Astrocyte of the spinal cord (primary cell): Measurements from ENCODE around the gene GAB2.

Source experiments
- DNase-seq: peaks from one replicate; pipeline ENCODE4 v3.0.0; 2011; ENCODE audit warnings: low read depth, low spot score
- H3K4me3 ChIP-seq: 2 replicates; pipeline ENCODE4 v1.5.1; 2011; ENCODE audit warnings: low read depth, mild to moderate bottlenecking, low read length, moderate library complexity
- in situ Hi-C: cut with HindIII; loops from 2 replicates; pipeline ENCODE4 v1.10.0; 2017; ENCODE audit warnings: low sequenced_read_pairs
- TF ChIP-seq, protein P1 (sequence below): IDR thresholded peaks from 2 replicates; pipeline ENCODE4 v1.5.1; 2012; ENCODE audit warnings: low read depth, mild to moderate bottlenecking, low read length, inconsistent platforms

GAB2 gene

DNA sequence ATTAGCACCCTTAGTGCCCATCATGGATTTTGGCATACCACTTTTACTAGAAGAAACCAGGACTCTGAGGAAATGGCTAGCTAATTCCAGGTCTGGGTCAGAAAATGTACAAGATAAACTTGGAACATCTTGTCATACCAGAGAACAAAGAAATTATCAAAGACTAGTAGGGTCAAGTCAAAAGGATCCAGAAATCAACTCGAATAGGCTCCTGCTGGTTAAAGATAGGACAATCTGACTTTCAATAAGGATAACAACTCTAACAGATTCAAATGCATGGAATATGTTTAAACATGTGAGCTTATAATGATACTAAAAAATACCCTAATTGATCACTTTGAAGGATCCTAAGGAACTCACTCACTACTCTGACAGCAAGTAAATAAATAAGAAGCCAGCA, 18.9 kb downstream of the GAB2 start:
- TF ChIP-seq, protein P1, sequence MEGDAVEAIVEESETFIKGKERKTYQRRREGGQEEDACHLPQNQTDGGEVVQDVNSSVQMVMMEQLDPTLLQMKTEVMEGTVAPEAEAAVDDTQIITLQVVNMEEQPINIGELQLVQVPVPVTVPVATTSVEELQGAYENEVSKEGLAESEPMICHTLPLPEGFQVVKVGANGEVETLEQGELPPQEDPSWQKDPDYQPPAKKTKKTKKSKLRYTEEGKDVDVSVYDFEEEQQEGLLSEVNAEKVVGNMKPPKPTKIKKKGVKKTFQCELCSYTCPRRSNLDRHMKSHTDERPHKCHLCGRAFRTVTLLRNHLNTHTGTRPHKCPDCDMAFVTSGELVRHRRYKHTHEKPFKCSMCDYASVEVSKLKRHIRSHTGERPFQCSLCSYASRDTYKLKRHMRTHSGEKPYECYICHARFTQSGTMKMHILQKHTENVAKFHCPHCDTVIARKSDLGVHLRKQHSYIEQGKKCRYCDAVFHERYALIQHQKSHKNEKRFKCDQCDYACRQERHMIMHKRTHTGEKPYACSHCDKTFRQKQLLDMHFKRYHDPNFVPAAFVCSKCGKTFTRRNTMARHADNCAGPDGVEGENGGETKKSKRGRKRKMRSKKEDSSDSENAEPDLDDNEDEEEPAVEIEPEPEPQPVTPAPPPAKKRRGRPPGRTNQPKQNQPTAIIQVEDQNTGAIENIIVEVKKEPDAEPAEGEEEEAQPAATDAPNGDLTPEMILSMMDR, result no peak
- in situ Hi-C loops, result no loop called here
- no peak overlapping the region for H3K4me3 ChIP-seq
- DNase-seq, result no peak

DNA sequence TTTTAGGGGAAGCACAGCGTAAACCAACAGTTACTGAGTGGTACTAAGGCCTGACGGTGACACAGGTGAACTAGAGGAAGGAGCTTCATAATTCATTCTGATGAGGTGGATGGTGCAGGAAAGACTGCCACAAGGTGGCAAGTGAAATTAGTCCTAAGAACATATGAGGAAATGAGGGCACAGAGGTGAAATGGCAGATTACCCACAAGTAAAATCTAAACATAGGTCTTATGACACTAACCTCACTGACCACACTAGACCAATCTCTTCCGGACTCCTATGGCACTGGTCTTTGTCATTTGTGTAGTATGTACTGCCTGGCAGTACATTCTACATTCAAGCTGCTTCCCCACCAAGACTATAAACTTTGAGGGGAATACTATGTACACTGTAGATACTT, 20.2 kb downstream of the GAB2 start:
- TF ChIP-seq, protein P1, result no peak
- H3K4me3 ChIP-seq, result no peak overlapping the region
- no peak for DNase-seq
- in situ Hi-C loops, result no loop called here

DNA sequence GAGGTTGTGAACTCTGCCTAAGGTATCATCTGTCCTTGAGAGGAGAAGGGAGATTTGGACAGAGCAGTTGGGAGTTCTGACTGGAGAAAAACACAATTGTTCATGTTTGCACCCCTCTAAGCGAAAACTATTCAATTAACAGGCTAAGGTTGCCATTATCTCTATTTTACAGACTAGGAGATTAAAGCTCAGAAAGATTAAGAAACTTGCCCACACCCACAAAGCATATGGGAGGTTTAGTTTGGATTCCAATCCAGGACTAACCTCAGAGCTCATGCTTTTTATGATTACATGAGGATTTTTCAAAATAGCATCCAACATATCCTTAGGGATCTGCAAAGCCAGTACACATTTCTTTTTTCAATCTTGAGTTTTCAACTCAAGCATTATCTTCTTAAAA, 22.0 kb downstream of the GAB2 start:
- TF ChIP-seq, protein P1, result no peak
- no peak for DNase-seq
- in situ Hi-C loops, result no loop called here
- no peak overlapping the region for H3K4me3 ChIP-seq

DNA sequence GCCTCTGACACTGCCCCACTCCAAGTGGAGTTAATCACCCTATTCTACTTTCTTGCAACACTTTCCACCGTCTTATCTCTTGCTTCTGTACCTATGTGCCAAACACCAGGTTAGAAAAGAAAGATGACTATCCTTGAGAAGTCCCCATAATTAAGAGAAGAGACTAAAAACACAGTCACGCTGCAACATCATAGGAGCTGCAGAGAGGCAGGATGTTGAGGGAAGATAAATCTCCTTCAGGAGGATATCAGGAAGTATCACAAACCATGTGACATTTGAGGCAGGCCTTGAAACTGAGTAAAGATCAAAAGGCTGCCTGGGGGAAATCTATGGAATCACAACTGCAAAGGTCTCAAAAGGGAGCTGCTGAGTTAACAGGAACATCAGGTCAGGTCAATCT, 24.8 kb downstream of the GAB2 start:
- TF ChIP-seq, protein P1, result no peak
- in situ Hi-C loops, result no loop called here
- no peak overlapping the region for H3K4me3 ChIP-seq
- no peak for DNase-seq

DNA sequence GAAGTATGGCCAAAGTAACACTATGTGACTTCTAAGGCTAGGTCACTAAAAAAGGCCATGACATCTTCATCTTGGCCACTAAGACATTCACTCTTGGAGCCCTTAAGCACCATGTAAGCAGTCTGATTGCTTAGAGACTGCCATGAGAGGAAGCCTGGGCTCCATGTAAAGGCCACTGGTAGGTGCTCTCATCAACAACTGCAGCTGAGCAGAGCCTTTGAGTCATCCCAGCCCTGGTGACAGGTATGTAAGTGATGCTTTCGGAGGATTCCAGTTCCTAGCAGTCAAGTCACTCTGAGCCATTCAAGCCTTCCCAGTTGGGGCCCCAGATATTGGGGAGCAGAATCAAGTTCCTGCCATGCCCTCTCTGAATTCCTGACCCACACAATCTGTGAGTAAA, 26.2 kb downstream of the GAB2 start:
- TF ChIP-seq, protein P1, result no peak
- no peak for DNase-seq
- no peak overlapping the region for H3K4me3 ChIP-seq
- in situ Hi-C loops, result no loop called here

DNA sequence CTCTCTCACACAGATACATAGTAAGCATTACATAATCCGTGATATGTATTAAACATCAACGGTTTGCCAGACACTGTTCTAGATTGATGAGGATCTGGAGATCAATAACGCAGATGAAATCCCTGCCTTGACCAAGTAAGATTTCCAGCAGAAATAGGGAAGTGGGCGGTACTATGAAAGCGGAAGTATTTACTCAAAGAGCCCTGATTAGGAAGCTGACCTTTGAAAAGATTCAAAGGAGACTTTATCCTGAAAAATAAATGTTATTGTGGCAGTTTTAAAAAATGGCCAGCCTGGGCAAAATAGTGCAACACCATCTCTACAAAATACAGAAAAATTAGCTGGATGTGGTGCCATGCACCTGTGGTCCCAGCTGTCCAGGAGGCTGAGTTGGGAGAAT, 26.8 kb downstream of the GAB2 start:
- in situ Hi-C loops, result no loop called here
- TF ChIP-seq, protein P1, result no peak
- H3K4me3 ChIP-seq, result no peak overlapping the region
- DNase-seq, result no peak
